NCI-H2107 treated with DMSO at 0.1 percent for 48 hours (cell line): ENCODE measurements around the gene GNG14.
"Not testable (repeated sequence)": the region's sequence is repeated elsewhere in the genome, so short reads cannot be mapped to it uniquely, and the experiment has no call there.

Experiments used
- DNase-seq: peaks from one replicate; lab custom pipeline; 2025; ENCODE audit not compliant: unreplicated experiment; lab: John Stamatoyannopoulos, UW

Gene GNG14

DNA sequence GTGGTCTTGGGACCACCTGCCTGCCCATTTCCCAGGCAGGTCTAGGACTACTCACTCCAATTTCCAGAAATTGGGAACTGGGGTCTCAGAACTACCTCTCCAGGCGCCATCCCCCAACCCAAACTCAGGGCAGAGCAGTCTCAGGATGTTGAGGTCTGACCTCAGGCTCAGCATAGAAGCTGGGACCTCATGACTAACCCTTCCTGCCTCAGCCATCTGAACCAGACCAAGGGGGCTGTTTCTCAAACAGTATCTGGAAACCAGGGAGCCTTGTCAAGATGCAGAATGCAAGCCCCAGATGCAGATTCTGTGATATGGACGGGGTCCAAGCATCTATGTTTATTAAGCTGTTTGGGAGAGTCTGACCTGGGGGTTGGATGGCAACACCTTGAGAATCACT lies 7.3 kb downstream of the GNG14 start:
- no peak for DNase-seq

DNA sequence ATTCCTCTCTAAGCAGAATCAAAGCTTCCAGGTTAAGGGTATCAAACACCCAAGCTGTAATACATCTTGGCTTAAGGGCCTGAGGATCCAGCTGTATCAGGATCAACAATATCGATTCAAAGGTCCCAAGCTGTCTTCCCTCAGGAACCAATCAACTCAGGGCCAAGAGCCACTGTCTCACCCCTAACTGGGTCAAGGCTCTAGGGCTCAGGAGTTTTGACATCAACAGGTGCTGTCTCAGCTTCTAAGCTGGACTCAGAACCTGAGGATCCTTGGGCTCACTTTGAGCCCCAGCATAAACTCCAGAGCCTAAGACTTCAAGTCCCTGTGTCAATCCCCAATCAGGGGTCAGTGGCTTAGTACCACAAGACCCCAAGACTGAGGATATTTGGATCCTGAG lies 7.7 kb downstream of the GNG14 start:
- DNase-seq = no peak

DNA sequence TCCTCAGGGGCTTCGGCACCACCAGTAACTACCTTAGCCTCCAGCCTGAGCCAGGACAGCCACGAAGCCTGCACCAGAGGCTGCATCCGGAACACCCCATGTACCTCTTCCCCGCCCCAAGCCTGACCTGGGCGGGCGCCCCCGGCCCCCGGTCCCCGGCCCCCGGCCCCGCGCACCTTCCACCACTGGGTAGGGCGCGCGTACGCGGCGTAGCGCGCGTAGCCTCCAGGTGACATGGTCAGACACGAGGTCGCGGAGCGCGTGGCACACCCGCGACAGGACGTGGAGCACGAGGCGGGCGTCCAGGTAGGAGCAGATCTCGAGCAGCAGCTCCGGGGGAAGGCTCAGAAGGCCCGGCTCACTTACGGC lies 8.2 kb downstream of the GNG14 start:
- DNase-seq = no peak

DNA sequence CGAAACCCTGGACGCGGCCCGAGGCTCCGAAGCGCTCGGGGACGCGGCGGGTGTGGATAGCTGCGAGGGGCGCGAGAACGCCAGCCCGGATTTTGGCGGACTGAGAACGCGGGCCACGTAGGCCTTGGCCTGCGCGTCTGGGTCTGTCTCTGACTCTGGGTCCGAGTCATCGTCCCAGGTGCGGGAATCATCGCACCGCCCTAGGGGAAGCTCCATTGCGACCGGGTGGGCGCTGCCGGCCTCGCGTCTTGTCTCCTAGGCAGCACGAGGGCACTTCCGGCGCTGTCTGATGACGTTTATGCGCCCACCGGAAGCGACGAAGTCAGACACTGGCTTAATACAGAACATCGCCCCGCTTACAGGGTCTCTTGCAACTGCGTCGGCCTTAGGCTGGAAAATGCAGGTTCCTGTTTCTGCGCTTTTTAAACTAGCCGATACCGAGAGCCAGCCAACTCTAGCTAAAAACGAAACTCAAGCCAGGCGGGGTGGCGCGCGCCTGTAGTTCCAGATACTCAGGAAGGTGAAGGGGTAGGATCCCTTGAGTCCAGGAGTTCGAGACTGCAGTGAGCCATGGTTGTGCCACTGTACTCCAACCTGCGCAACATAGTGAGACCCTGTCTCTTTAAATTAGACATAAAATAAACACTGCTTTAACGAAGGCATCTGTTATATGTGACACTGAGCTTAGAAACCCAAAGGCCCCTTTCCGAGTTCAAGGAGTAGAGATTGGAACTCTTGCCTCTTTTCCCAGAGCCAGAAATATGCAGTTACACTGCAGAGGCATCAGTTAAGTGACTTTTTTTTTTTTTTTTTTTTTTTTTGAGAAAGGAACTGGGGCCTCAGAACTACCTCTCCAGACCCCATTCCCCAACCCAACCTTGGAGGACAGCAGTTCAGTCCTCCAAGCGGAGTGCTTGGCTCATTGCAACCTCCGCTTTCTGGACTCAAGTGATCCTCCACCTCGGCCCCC lies 8.9 kb downstream of the GNG14 start, which contains the start of gene FBXW9:
Gene FBXW9, minus strand, starts transcription at position 266 of the 970 bp plus-strand sequence. Its CDS starts 50 bp downstream, at position 216.
- DNase-seq = peak; percentile 43

DNA sequence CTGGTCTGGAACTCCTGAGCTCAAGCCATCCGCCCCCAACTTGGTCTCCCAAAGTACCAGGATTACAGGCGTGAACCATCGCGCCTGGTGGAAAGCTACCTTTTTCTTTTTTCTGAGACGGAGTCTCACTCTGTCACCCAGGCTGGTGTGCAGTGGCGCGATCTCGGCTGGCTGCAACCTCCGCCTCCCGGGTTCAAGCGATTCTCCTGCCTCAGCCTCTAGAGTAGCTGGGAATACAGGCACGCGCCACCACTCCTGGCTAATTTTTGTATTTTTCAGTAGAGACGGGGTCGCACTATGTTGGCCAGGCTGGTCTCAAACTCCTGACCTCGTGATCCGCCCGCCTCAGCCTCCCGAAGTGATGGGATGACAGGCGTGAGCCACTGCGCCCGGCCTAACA lies 9.6 kb downstream of the GNG14 start:
- not testable (repeated sequence) for DNase-seq

DNA sequence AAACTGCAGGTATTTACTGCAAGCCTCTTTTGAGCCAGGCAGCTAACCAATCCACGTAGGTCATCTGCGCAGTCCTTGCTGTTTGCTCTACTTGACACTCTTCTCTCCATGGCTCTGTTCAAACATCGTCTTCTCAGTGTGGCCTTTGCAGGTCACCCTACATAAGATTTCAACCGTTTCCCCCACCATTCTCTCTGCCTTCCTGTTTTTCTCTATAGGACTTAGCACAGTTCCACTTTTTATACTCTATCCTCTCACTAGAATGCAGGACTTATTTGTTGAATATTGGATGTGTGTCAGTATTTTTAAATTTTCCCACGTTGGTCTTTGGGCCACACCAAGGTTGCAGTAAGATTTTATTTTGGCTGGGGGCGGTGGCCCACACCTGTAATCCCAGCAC lies 10.3 kb downstream of the GNG14 start:
- DNase-seq = no peak

DNA sequence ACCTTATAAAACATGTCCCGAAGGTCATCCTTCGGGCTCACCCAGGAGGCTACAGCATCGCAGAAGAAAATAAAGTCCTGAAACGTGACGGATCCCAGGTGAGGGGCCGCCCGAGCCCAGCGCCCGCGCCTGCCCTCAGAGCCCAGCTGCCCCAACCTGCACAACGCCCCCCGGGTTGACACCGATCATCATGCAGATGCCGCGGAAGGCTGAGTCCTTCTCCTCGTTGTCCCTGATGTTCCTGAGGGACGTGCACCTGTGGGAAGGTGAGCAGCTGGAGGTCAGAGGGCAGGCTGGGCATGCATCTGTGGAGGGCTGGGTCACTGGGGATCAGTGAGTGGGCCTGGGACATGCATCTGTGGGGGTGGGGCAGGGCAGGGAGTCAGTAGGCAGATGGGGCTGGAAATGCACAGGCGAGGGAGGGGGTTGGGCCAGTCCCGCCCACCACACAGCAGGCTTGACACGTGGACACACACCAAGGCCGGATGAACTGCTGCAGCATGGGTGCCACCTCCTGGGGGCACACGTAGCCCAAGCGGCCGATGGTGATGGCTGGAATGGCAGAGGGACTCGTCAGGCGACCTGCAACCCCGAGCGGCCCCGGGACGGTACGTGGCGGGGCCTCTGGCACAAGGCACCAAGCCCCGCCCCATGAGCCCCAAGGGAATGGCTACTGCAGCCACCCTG lies 13.9 kb downstream of the GNG14 start:
- no peak for DNase-seq

DNA sequence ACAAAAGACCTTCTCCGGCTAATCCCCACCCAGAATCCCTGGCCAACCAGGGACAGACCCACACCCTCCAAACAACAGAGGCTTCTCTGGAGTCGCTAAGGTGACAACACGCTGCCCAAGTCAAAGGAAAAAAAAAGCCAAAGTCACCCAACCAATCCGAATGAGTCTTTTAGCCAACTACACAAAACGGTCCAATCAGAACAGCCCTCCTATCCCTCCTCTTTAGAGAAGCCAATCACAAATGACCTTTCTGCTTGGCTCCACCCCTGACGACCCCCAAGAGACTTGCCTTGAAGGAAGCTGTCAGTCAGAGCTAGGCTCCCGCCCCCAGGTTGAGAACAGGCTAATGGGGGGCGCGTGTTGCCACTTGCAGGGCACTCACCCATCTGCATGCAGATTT lies 15.2 kb downstream of the GNG14 start:
- no peak for DNase-seq

DNA sequence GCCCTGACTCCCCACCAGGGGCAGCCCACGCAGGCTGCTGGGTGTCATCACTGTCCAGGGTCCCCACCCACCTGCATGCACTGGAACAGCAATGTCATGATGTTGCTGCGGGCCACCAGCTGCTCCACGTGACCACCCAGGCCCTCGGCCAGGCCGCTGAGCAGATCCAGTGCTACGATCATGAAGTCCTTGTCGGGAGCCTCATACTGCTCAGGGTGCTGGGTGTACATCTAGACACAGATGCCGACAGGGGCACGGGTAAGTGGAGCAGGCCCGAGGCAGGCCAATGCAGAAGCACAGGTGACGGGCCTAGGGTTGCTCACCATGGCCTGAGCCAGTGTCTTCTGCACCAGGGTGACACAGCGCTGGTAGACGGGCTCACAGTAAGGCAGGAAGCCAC lies 17.4 kb downstream of the GNG14 start:
- DNase-seq = no peak

DNA sequence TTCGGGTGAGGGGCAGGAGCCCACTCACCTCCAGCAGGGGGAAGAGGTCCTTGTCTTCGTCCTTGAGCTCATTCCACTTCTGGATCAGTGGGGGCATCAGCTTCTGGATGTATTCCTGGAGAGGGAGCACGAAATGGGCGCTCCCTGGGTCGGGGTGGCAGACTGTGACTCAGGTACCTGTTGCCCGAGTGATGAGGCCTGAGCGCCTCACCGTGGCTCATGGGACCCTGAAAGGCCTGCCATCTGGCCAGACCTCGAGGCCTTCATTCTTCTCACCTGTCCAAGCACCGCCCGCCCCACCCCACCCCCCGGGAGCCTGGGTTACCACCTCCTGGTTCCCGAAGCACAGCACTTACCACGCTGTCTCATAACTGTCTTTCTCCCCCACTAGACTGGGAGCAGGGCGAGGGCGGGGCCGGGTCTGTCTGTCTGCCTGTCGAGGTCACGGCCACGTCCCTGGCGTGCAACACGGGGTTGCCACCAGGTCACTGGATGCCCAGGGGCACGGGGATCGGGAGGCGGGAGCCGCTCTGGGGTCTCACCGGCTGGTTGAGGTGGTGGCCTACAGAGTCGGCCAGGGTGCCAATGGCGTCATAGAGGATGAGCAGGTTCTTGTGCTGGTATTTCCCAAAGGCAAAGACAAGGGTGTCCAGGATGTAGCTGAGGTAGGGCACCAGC lies 18.0 kb downstream of the GNG14 start:
- DNase-seq = no peak

DNA sequence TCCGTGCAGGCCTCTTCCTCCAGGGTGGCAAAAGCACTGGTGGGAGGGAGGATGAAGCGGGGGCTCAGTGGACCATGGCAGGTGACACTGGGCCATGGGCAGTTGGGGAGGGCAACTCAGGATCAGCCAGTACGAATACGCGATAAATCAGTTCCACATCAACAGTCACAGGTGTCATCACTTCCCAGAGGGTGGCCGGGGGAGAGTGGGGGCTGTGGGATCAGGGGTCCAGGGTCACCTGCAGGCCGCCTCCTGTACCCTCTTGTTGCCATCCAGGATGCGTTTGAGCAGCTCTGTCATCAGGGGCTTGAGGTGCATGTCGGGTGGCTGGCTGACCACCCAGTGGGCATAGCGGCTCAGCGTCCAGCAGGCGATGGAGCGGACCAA lies 18.5 kb downstream of the GNG14 start:
- DNase-seq = no peak

DNA sequence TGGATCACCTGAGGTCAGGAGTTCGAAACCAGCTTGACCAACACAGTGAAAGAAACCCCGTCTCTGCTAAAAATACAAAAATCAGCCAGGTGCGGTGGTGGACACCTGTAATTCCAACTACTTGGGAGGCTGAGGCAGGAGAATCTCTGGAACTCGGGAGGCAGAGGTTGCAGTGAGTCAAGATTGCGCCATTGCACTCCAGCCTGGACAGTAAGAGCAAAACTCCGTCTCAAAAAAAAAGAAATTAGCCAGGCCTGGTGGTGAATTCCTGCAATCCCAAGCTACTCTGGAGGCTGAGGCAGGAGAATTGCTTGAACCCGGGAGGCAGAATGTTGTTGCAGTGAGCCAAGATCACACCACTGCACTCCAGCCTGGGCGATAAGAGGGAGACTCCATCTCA lies 20.8 kb downstream of the GNG14 start:
- no peak for DNase-seq

DNA sequence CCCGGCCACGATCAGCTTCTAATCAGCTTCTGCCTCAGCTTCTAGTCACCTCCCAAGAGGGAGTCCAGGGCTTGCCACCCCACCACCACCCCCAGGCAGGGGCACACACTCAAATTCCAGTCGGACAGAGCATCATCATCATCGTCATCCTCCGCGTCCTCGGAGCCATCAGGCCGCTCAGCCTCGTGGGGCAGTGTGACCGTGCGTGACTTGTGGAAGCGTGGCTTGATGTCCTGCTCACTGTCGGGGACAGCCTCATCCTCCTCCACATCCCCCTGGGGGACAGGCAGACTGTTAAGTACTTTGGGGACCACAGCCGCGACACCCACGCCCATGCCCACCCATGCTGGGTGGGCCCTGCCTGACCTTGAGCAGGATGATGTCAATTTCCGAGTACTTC lies 23.4 kb downstream of the GNG14 start:
- no peak for DNase-seq

DNA sequence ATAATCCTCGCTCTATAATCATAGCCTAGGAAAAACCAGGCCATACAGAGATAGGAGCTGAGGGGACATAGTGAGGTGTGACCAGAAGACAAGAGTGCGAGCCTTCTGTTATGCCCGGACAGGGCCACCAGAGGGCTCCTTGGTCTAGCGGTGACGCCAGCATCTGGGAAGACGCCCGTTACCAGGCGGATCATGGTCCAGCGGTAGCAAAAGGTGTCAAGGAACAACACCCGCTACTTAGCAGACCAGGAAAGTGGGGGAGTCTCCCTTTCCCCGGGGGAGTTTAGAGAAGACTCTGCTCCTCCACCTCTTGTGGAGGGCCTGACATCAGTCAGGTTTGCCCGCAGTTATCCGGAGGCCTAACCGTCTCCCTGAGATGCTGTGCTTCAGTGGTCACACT lies 24.3 kb downstream of the GNG14 start:
- not testable (repeated sequence) for DNase-seq

DNA sequence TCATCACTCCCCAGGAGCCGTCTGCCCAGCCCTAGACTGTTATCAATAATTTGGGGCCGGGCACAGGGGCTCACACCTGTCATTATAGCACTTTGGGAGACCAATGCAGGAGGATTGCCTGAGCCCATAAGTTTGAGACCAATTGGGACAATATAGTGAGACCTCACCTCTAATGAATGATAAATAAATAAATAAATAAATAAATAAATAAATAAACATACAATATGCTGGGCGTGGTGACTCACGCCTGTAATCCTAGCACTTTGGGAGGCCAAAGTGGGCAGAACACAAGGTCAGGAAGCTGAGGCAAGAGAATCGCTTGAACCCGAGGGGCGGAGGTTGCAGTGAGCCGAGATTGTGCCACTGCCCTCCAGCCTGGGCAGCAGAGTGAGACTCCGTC lies 25.5 kb downstream of the GNG14 start:
- DNase-seq = not testable (repeated sequence)

DNA sequence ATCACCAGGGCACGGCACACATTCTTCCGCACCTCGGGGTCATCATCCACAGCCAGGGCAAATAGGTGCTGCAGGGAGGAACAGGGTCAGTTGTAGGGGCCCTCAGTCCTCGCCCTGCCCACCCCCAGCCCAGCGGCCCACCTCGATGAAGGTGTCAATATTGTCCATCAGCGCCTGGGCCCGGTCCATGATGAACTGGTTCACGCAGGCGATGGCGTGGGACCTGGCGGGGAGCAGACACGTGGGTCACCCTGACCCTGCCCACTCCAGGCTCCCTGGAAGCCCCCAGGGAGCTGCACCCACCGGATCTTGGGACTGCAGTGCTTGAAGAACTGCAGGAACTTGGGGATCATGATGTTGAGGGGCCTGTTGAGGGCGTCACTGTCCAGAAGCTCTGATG lies 27.3 kb downstream of the GNG14 start:
- DNase-seq = no peak

DNA sequence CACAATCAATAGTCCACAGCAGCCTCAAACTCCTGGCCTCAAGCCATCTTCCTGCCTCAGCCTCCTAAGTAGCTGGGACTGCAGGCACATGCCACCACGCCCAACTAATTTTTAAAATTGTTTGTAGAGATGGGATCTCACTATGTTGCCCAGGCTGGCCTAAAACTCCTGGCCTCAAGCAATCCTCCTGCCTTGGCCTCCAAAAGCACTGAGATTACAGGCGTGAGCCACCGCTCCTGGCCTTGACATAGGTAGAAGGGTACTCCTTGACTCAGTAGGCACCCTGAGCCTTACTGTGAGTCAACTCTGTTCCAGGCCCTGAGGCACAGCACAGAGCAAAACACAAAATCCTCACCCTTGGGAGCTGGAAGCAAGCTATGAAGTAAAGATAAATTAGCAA lies 28.1 kb downstream of the GNG14 start:
- DNase-seq = no peak

DNA sequence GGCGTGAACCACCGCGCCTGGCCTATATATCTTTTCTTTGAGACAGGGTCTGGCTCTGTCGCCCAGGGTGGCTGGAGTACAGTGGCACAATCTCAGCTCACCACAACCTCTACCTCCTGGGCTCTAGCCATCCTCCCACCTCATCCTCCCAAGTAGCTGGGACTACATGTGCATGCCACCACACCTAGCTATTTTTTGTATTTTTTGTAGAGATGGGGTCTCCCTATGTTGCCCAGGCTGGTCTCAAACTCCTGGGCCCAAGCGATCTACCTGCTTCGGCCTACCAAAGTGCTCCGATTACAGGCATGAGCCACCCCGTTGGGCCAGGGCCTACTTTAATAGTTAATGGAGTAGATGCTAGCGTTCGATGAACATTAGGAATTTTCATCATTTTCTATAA lies 32.5 kb downstream of the GNG14 start:
- DNase-seq = no peak

DNA sequence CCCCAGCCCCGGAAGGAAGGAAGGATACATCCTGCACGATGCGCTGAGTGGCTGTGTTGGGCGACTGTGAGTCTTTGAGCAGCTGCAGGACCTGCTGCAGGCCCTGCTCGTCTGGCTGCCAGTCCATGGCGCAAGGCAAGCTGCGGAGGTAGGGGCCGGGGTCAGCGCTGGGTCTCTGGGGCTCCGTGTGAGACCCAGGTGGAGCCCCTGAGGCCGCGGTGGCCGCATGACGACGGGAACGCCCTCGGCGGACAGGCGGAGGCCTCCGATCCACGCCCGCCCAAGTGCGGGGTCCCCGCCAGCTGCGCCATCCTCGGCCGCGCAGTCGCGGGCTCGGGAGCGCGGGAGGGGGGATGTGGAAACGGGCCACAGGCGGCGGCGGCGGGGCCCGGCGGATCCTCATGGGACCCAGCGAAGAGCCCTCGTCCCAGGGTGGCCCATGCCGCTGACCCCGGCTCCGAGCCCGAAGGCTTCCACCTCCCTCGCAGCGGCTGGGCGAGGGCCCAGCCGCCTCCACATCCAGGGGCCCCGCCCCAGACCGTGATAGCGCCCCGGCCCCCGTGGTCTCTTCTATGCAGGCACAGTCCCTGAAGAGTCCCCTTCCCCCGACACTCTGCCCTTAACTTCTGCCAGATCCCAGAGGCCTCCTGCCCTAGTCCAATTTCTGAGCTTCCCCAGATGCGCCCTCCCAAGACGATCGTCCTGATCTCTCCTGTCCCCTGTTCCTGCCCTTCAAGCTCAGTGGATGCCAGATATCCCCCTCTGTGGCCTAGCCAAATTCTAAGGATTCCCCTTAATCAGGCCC lies 33.3 kb downstream of the GNG14 start:
- no peak for DNase-seq

DNA sequence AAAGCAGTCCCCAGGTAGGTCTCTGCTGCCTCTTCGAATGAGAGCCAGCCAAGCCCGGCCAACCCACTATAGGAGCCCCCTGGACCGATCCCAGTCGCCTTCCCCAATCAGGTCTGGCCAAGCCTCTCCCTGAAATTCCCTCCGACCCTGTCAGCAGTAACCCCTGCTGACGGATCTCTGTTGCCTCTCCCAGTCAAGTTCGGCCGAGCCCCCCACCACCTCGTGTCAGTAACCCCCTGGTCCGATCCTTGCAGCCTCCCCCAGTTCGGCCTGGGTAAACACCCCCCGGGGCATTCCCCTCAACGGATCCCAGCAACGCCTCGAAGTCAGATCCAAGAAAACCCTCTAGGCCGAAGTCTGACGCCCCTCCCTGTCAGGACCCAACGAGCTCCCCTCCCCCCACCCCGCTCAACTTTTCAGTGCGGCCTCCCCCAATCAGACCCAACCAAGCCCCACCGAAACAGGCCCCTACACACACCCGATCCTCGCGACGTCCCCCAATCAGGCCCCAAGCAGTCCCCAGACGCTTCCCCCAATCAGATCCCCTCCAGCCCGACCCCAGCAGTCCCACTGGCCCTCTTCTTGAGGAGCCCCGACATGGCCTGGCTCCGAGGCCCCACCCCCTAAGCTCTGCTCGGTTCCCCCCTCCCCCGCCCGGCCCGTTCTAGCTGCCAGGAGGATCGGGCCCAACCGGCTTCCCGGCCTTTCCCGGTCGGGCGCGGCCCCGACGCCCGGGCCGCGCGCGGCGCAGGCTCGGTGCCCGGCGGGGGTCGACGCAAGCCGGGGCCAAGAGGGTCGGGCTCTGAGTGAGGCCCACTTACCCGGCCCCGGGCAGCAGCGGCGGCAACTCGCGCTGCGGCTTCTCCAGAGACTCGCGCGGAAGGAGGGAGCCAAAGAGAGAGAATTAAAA lies 34.1 kb downstream of the GNG14 start:
- DNase-seq = no peak
